Esophagus (tissue), 2 donors: ENCODE measurements around the gene PGLYRP1. TPM values are rescaled to one million over a fixed set of nuclear protein-coding genes. Genes with fewer than 3 reads are reported as not detected.

Experiments
- H3K27ac ChIP-seq, 2 donors: one replicate each; pipeline ENCODE4 v1.5.1; 2013; ENCODE audit warnings: low read depth in 2 of 2, mild to moderate bottlenecking in 2 of 2, inconsistent platforms in 1 of 2, low read length in 1 of 2, moderate library complexity in 1 of 2
- H3K27me3 ChIP-seq, 2 donors: one replicate each; pipeline ENCODE4 v1.6.1; 2013; ENCODE audit warnings: low read length in 2 of 2, control low read depth in 1 of 2, mild to moderate bottlenecking in 1 of 2; ENCODE audit not compliant: insufficient read depth in 2 of 2, control insufficient read depth in 1 of 2
- H3K36me3 ChIP-seq, 2 donors: one replicate each; pipeline ENCODE4 v1.6.1; 2013; ENCODE audit warnings: low read length in 1 of 2; ENCODE audit not compliant: control insufficient read depth in 2 of 2, insufficient read depth in 2 of 2
- H3K4me1 ChIP-seq, 2 donors: one replicate each; pipeline ENCODE4 v1.6.1; 2013; ENCODE audit warnings: low read length in 1 of 2; ENCODE audit not compliant: control insufficient read depth in 2 of 2, insufficient read depth in 2 of 2
- H3K4me3 ChIP-seq, 2 donors: one replicate each; pipeline ENCODE4 v1.5.1; 2013; ENCODE audit warnings: low read length in 2 of 2, mild to moderate bottlenecking in 2 of 2, low read depth in 1 of 2, moderate library complexity in 1 of 2
- H3K9me3 ChIP-seq, 2 donors: one replicate each; pipeline ENCODE4 v1.6.1; 2013; ENCODE audit warnings: mild to moderate bottlenecking in 2 of 2, low read depth in 1 of 2, low read length in 1 of 2, moderate library complexity in 1 of 2; ENCODE audit not compliant: control insufficient read depth in 2 of 2, insufficient read depth in 1 of 2
- WGBS, 2 donors: extraction: QIAGEN DNeasy Blood & Tissue Kit; methylation state at CpG; one replicate each; pipeline ENCODE4 v1.1.7; 2013; 5-methylcytosine and 5-hydroxymethylcytosine counted together
- polyA plus RNA-seq, 2 donors: library from polyadenylated mRNA; stranded (reverse); fragments of 200-250 nt; gene quantifications; one replicate each; pipeline ENCODE4 v1.2.3, GENCODE V29; 2013
- donor health status: healthy with polysubstance abuse.
- donor health status: Bipolar disorder and iron deficiency.

Gene PGLYRP1
- polyA plus RNA-seq, 2 donors = not detected

GRCh38 chr19:46009530-46010510, 13.0 kb downstream of the PGLYRP1 start:
- Histone ChIP-seq H3K9me3 (no peaks in the 10 kb centered on the region), H3K36me3 (peaks cover 3 to 10% of the 10 kb centered on the region in 2 donors), H3K4me1 (peaks cover 3% of the 10 kb centered on the region in 2 donors), H3K27me3 (no peaks in the 10 kb centered on the region), H3K27ac (no peak overlapping the region), H3K4me3 (no peak overlapping the region)
- WGBS, 2 donors = 55 to 64% methylated on average over 28 of the region's 28 CpGs

- no peaks in the 10 kb centered on the region for H3K27me3 ChIP-seq
- H3K9me3 ChIP-seq = no peaks in the 10 kb centered on the region
- WGBS, 2 donors = 94 to 96% methylated on average over 13 of the region's 13 CpGs
- H3K27ac ChIP-seq = no peak overlapping the region
- no peaks in the 10 kb centered on the region for H3K4me1 ChIP-seq
- peaks cover 3 to 10% of the 10 kb centered on the region in 2 donors for H3K36me3 ChIP-seq
- no peak overlapping the region for H3K4me3 ChIP-seq
Observed at GRCh38 chr19:46006411-46006810, 16.4 kb downstream of the PGLYRP1 start.

- WGBS, 2 donors = 96 to 98% methylated on average over 15 of the region's 15 CpGs
- Histone ChIP-seq H3K4me3 (no peak overlapping the region), H3K36me3 (peaks cover 0 to 8% of the 10 kb centered on the region in 2 donors), H3K9me3 (no peaks in the 10 kb centered on the region), H3K27me3 (no peaks in the 10 kb centered on the region), H3K27ac (no peak overlapping the region), H3K4me1 (peaks cover 4 to 9% of the 10 kb centered on the region in 2 donors)
Observed at GRCh38 chr19:46002678-46003275, 20.1 kb downstream of the PGLYRP1 start.

GRCh38 chr19:46000491-46001246, 22.2 kb downstream of the PGLYRP1 start:
- no peaks in the 10 kb centered on the region for H3K27me3 ChIP-seq
- H3K27ac ChIP-seq = no peak overlapping the region
- 6 to 8% methylated on average over 33 to 34 of the region's 34 CpGs for WGBS, 2 donors
- H3K36me3 ChIP-seq = peaks cover 0 to 5% of the 10 kb centered on the region in 2 donors
- H3K9me3 ChIP-seq = no peaks in the 10 kb centered on the region
- H3K4me3 ChIP-seq = no peak overlapping the region
- H3K4me1 ChIP-seq = peaks cover 4 to 9% of the 10 kb centered on the region in 2 donors

- Histone ChIP-seq H3K36me3 (peaks cover 0 to 5% of the 10 kb centered on the region in 2 donors), H3K4me3 (no peak overlapping the region)
- 23 to 30% methylated on average over 14 of the region's 14 CpGs for WGBS, 2 donors
Observed at GRCh38 chr19:45999653-46000121, 23.2 kb downstream of the PGLYRP1 start.

GRCh38 chr19:45998834-45999233, 24.0 kb downstream of the PGLYRP1 start:
- Histone ChIP-seq H3K27me3 (no peaks in the 10 kb centered on the region), H3K9me3 (no peaks in the 10 kb centered on the region), H3K36me3 (peaks cover 0 to 5% of the 10 kb centered on the region in 2 donors), H3K27ac (no peak overlapping the region), H3K4me3 (no peak overlapping the region), H3K4me1 (peaks cover 4 to 9% of the 10 kb centered on the region in 2 donors)
- WGBS, 2 donors = 91 to 92% methylated on average over 4 of the region's 4 CpGs

More at GRCh38 chr19:45999653-46000121, 23.2 kb downstream of the PGLYRP1 start:
- peaks cover 4 to 9% of the 10 kb centered on the region in 2 donors for H3K4me1 ChIP-seq
- no peak overlapping the region for H3K27ac ChIP-seq
- no peaks in the 10 kb centered on the region for H3K27me3 ChIP-seq
- no peaks in the 10 kb centered on the region for H3K9me3 ChIP-seq

- H3K4me3 ChIP-seq = no peak overlapping the region
- H3K36me3 ChIP-seq = peaks cover 0 to 5% of the 10 kb centered on the region in 2 donors
- WGBS, 2 donors = 82 to 88% methylated on average over 8 of the region's 8 CpGs
- no peaks in the 10 kb centered on the region for H3K27me3 ChIP-seq
- no peak overlapping the region for H3K27ac ChIP-seq
- H3K4me1 ChIP-seq = peaks cover 4 to 9% of the 10 kb centered on the region in 2 donors
- no peaks in the 10 kb centered on the region for H3K9me3 ChIP-seq
Observed at GRCh38 chr19:45996933-45997332, 25.9 kb downstream of the PGLYRP1 start.

- WGBS, 2 donors = 12 to 15% methylated on average over 13 of the region's 13 CpGs
- Histone ChIP-seq H3K27ac (peak overlapping the region; percentile 42 to 83), H3K36me3 (peaks cover 0 to 5% of the 10 kb centered on the region in 2 donors), H3K9me3 (no peaks in the 10 kb centered on the region), H3K4me1 (peaks cover 2 to 9% of the 10 kb centered on the region in 2 donors), H3K27me3 (no peaks in the 10 kb centered on the region), H3K4me3 (peak overlapping the region; percentile 77 to 83)
Observed at GRCh38 chr19:45995715-45996385, 27.0 kb downstream of the PGLYRP1 start.
